HG03354 (cell line): ENCODE measurements around the gene INPP4A.

Experiments used
- ATAC-seq: cut with Tn5 transposase; IDR thresholded peaks from one replicate; pipeline ENCODE4 v1.9.1; 2021; ENCODE audit warnings: mild to moderate bottlenecking; ENCODE audit not compliant: unreplicated experiment, poor library complexity, severe bottlenecking

INPP4A gene

DNA sequence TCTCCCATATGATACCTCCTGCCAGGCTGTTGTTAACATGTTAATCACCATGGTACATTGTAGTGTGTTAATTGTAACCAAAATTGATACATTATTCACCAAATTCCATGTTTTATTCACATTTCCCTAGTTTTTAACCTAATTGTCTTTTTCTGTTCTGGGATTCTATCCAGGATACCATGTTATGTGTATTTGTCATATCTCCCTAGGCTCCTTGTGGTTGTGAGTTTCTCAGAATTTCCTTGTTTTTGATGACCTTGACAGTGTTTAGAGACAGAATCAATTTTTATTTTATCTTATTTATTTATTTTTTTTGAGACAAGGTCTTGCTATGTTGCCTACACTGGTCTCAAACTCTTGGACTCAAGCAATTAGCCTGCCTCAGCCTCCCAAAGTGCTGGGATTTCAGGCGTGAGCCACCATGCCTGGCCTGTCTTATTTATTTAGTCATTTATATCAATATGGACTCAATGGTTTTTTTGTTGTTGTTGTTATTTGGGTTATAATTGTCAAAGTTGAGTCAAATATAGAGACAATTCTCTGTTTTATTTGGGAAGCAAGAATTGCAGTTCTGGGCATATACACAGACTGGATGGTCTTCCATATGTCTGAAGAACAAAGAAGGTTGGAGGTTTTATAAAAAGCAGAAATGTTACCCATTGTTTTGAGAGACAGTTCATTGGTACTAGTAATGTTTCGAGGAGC, 42.6 kb downstream of the INPP4A start:
- no peak for ATAC-seq

DNA sequence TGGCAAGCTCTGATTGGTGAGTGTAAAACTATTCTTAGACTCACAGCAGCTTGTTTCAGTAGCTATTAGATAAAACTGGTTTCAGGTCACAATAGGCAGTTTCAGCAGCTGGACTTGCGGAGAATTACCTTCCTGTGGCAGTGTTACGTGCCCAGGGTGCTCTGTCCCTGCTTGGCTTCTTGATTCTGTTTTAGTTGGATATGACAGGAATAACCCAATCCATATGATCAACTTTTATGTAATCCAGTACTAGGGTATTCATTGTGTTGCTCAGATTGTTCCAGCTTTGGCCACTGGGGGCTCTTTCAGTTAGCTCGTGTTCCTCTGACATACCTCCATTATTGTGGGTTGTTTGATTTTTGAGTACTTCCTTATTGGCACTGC, 43.1 kb downstream of the INPP4A start:
- peak; percentile 67 for ATAC-seq

DNA sequence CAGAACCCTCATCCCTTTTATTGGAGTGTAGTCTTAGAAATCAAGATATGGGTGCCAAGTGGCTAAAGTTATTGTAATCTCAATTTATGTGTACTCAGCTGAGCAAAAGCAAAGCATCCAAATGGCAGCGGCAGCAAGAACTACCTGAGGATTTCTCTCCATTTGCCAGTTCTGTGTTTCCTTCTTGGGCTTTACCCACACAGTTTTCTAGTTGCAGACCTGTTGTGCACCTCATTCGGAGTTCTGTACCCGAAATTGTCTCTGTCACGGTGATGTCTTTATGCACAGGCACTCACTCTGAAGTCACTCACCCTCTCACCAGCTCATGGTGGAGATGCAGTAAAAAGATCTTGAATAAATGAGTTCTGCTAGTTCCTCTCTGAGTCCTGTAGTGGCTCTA, 43.6 kb downstream of the INPP4A start:
- no peak for ATAC-seq

DNA sequence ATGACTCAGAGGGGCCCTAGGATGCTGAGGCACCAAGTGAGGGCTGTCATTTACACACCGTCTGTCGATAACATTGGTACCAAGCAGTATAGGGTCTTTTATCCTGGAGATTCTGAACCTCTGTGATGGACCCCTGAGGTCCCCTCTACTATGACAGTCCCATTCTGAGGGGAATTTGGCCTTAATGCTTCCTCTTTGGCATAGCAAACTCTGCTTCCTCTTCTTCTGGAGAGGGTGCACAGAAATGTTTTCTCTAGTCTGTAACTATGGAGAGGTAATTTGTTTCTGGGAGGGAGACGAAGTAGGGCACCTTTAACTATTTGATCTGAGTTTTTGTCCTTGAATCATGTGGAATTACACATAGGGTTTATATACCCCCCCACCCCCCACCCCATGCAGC, 44.8 kb downstream of the INPP4A start:
- no peak for ATAC-seq

DNA sequence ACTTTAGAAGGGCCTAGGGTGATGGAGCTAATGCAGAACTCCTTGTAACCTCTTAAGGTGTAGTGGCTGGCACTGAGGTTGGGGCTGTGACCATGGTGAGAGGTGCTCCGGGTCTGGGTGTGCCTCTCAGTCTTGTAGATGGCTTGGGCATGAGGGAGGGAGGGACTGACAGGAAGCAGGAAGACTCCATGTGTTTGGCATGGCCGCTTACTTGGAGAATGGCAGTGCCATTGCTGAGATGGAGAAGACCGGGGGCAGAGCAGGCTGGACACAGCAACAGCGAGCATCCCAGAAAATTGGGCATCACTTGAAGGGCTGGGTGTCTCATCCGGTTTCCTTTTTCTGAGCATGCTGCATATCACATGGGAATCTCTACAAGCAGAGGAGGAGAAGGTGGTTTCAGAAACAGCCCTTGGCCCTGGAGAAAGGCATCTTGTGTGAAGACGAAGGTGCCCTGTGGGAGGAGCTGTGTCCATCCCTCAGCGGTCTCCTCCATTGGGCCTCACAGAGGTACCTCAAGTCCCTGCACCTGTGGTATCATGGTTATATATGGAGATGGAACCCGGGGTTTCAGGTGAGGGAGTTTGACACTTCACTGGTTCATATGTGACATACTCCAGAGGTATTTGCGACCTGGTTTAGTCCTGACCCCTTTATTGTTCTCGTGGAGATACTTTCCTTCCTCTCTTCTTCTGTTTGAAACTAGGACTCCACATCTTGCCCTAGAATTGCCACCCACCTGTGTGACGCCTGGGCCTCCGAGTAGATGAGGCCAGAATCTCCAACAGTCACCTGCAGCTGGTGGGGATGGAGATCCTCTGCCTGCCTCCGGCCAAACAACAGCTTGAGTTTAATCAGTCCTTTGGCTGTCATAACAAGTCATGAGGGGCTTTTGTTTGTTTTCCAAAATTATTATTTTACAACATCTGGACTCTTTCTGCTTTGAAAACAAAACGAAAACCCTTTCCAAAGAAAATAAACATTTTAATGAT, 45.6 kb downstream of the INPP4A start:
- ATAC-seq, result no peak

DNA sequence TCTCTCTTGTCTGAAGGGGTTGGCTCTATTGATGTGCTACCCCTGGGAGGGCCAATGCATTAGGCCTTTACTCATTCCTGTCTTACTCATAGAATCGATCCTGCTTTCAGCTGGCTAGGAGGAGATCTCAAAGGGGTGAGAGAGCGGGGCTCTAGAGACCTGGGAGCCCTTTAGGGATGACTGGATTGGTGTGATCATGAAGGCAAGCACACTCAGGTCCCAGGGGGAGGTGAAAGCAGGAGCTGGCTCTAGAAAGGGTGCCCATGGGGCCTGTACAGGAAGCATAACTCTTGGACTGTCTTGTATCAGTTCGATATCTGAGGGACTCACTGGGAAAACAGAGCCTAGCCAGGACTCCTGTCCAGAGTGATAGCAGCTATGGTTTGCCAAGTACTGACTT, 47.8 kb downstream of the INPP4A start:
- no peak for ATAC-seq

DNA sequence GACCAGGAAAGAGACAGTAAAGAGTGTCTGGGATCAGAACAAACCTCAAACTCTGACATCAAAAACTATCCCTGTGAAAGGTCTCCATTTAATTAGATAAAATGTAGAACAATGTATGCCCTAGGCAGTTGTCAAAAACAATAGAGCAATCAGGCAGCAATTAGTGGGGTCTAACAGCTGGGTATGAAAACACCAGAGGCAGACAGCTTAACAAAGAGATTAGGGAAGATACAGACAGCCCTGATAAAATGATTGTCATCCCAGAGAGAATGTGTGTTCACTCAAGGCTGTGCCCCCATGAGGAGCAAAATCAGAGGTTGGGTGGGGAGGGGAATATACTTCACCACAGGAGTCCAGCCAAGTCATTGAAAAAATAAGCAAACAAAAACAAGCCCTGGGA, 50.0 kb downstream of the INPP4A start:
- no peak for ATAC-seq

DNA sequence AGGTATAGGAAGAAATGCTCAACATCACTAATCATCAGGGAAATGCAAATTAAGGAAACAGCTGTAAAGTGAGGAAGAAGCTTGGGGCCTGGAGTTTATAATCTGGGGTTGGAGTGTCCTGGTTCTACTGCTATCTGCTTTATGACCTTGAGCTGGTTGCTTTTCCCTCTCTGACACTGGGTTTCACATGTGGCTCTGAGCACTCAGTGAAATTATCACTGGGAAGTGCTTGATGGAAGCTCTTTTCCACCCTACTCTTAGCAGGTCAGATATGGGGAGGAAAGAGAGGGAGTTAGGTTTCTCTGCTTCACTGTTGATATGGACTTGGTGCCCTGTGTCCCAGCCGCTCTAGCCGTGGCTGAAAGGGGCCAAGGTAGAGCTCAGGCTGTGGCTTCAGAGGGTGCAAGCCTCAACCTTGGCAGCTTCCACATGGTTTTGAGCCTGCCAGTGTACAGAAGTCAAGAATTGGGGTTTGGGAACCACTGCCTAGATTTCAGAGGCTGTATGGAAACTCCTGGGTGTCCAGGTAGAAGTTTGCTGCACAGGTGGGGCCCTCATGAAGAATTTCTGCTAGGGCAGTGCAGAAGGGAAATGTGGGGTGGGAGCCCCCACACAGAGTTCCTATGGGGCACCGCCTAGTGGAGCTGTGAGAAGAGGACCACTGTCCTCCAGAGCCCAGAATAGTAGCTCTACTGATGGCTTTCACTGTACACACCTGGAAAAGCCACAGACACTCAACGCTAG, 52.3 kb downstream of the INPP4A start:
- ATAC-seq, result no peak

DNA sequence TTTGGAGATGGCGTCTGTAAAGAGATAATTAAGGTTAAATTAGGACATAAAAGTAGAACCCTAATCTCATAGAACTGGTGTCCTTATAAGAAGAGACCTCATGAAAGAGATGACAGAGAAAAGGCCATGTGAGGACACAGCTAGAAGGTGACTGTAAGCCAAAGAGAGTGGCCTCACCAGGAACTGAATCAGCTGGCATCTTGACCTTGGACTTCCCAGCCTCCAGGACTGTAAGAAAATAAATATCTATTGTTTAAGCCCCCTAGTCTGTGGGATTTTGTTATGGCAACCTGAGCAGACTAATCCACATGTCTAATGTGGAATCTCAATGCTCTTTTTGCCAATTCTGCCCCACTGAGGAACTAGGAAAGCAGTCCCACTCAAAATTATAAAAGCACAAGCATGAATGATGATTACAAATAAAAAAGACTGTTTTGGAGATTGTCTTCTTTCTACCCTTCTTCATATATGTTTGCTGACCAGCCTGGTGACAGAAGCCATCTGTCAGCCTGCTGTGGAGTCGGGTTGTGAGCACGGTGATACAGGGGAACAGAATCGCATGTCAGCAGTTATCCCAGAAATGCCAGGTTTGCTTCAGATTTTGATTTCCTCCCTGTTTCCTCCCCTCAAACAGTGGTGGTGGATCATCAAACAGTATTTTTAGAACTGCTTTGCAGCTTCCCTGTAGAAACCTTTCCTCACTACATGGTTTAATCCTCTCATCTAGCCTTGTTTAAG, 54.2 kb downstream of the INPP4A start:
- no peak for ATAC-seq

DNA sequence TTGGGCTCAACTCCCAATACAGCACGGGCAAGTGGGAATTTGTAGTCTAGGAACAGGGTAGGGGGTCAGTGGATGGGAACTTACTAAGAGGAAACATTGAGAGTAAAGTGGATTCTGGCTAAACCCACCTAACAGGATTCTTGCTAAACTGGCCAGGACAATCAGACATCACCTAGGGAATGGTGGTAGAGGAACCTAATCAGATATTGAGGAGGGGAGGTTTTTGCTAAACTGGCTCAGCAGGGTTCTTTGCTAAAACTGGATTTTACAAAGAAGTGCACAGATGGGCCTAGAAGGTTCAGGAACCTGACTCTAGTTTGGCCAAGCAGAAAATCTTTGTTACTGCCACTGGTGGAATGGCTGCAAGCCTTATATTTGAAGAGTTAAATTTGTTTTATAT, 55.9 kb downstream of the INPP4A start:
- ATAC-seq, result no peak

DNA sequence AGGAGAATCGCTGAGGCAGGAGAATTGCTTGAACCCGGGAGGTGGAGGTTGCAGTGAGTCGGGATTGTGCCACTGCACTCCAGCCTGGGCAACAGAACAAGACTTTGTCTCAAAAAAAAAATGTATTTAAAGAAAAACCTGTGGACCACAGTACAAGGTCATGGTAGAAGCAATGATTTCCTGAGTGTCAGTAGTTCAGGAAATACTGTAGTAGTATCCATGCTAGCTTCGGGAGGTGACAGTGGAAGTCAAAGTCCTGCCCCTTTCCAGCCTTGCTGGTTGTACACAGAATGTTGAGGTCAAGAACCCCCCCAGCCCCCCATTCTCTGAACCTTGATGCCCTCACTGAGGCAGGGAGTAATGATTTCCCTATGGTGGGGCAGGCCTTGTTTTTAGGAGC, 56.6 kb downstream of the INPP4A start:
- ATAC-seq, result no peak

DNA sequence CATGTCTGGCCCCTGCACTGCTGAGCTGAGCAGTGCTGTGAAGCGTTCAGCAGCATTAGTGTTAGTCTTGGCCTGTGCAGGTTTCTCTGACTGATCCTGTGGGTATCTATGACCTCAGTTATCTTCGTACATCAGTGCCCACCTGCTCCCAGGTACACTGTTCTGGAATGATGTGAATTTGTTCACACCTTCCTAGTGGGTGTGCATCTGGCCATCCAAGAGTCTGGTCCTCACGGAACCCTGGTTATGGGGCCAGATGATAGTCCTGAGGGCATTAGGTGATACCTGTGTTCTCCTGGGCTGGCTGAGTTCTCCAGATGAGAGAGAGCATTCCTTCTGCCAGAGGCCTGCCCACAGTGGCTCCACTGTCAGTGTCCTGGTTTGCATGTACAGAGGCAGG, 57.2 kb downstream of the INPP4A start:
- ATAC-seq, result no peak

DNA sequence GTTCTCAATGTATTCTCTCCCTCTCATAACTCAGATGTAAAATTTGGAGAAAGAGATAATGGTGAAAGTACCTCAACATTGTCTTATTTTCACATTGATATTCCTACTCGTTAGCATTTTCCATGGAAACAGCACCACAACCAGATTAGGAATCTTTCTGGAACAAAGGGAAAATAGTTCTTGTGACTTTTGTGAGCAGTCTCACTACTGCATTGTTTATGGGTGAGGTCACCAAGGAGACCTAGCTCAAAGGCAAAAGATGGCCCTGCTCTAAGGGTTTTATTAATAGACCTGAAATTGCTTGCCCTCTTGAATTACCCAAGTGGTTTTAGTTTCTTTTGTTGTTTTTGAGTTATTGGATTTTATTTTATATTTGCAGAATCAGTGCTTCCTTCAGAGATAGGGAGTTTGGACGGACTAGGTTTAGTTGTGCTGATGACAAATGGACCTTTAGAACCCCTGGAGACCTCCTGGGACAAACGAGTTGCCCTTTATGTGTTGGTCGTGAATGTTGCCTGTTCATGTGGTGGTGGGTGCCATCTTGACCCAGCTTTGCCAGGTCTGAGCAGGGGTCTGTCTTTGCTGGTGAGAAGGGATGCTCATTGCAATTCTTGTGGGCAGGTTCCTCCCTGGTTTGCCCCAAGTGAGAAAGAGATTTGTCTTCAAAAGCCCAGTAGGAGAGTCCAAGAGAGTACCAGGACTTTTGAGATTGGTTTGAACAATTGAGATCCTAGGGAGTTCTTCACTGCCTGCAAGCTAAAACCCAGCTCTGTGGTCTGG, 58.1 kb downstream of the INPP4A start:
- no peak for ATAC-seq

DNA sequence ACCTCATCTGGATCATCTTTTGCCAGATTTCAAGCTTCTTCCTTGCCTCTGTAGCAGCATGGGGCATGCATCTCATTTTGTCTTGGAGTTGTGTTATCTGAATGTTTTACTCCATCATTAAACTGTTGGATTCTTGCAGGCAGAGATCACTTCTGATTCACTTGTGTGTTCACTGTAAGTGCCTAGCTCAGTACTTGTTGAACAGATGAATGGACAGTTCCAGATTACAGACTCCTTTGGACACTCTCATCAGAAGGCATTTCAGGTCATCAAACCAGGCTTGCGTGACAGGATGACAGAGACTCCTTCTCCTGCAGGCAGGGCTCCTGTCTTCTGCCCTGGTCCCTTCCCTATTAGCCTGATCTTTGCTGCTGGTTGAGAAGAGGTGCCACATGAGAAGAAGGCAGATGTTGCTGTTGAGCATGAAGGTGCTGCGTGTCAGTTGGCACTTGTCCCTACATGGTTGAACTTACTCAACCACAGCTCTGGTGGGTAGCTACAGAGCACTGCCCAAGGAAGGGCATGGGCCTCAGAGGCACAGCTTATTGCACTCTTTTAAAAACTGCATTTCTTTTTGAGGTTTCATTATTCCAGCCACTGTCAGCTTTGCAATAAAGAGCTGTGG, 58.9 kb downstream of the INPP4A start:
- ATAC-seq, result no peak

DNA sequence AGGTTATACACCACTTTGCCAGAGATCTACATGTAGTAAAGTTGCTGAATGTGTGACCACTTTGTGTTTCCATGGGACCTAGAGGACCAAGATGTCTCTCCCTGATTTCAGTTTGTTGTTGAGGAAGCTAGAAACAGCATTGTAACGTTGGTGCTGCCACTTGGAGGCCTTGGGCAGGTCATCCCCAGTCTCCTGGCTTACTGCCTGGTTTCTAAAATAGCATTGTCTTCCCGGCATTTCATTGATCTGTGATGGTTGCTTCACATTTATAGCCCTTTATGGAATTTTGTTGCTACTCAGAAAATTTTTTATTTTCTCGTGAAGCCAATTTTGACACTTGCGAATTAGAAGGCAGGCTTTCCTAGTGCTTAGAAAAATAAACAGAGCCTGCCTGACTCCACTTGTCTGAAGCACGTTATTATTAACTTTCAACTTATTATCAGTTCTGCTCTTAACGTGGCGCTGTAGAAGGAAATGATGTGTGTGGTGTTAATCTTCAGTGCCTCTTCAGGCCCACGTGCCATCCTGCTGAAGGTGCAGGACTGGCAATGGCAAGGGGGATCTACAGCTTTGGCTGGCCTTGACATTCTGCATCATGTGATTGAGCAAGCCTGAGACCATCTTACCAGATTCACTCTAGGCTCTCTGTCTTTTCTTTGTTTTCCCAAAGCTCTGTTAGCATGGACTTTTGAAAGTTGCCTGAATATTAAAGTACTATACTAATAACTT, 59.9 kb downstream of the INPP4A start:
- ATAC-seq, result no peak

DNA sequence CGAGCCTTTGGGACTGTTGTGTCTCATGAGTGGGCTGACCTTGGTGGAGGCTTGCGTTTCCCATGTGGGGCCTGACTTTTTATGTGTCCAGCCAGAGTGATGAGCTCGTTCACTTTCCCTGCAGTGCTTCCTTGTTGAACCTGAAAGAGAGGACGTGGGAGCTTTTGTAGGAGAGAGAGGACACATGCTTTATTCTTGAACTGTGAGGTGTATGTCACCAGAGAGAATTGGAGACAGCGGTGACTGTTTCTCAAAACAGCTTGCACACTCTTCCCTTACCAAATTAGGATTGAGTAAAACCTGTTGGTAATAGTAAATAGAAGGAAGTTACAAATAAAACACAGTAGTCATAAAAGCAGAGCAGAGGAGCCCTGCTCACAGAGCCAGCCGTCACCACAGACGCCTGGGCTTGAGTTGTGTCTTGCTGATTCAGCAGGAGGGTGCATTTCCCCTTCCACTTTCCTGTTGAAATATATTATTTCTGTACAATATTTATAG, 60.7 kb downstream of the INPP4A start:
- no peak for ATAC-seq

DNA sequence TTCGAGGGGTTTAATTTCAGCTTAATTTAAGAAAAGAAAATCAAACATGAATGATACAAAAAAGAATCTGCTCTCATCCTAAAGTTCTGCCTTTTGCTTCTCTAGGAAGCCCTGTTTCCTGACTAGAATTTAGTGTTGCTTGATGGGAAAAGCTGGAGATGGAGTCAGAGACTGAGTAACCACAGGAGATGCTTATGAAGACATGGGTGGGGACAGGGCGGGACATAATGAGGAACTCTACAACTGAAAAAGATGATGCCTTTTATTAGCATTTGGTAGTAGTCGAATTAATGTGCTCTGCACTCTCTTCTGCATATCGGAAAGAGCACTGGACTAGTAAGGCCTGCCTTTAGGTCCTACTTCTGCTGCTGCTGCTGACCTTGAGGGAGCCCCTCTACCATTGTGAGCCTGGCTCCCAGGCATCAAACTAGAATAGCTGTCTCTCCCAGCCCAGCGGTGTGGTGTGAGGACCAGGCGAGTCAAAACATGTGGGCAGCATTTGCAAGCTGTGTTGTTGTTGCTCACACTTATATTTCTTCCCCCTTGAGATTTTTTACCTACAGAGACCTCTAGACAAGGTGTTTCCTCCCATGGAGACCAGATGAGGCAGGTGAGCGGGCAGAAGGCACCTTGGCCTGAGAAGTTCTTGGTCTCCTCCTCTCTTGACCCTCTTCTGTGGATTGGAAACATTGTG, 61.5 kb downstream of the INPP4A start:
- ATAC-seq, result no peak
